Measurements from ENCODE around the gene OR52I1.

The OR52I1 gene

DNA sequence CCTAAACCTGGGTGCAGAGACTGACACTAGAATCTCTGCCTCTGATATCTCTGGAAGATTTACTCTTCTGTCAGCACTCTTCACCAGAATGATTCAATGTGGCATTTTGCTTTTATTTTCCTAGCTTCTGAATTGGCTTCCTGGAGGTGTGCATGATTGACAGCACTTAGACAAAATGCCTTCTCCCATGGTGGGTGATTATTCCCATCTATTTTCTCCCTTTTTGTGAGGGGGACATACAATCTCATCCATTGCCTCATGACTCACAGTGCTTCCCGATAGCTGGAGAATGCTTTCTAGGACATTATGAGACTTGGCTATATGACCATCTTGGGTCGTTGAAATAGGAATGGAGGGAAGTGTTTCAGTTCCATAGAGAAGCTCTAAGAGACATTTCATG lies 18.1 kb downstream of the OR52I1 start:
- no peak for DNase-seq (ENCODE audit: low read depth in 2 of 2)

GRCh38 chr11:4615856-4616444 lies 22.1 kb downstream of the OR52I1 start:
- no peak for DNase-seq (ENCODE audit: low read depth in 2 of 2)

DNA sequence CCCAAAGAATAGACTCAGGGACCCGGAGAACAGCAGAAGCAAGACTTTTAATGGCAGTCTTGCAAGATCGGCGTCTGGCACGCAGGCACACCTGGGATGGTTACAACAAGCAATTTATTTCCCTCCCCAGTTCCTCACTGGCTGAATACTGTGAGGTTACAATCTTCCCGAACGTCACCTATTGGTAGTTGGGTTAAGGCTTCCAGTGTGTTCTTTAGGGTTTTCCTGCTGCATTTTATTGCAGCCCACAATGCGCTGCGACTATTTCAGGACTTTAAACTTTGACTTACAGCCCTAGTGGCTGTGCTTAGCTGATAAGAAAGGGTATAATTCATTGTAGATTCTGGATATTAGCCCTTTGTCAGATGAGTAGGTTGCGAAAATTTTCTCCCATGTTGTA lies 25.7 kb downstream of the OR52I1 start:
- DNase-seq (ENCODE audit: low read depth in 2 of 2) = no peak

DNA sequence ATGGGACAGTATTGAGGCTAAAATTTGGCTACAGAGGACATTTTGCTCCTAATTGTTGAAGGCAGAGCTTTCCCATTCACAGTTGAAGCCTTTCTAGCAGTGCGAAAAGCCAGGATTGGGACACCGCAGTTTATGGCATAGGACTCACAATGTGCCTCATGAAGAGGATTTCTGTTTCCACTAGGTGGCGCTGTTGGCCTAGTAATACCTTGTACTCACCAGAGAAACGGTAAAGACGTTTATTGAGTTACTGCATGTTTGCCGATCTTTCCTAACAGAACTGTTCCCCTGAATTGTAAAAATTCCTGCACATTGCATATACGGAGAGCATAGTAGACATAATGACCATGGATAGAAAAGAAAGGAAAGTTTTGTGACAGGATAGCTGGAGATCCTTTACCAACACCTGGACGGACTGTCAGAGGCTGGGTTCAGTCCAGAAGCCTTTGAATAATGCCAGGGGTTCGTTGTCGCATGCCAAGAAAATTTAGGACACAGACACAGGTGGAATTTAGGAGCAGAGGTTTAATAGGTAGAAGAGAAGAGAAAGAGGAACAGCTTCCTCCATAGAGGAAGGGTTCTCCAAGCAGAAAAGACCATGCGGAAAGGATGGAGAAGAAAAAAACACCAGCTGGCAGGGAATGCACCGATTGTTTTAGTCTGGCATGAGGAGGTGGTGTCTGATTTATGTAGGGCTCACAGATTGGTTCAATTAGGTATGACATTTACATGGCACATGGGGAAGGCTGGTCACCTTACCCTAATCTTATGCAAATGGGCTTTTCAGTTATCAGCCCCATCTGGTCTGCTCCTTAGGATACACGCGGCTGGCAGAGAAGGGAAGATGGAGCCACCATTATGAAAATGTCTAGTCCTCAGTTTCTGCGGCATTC lies 32.6 kb downstream of the OR52I1 start:
- DNase-seq (ENCODE audit: low read depth in 2 of 2) = no peak

DNA sequence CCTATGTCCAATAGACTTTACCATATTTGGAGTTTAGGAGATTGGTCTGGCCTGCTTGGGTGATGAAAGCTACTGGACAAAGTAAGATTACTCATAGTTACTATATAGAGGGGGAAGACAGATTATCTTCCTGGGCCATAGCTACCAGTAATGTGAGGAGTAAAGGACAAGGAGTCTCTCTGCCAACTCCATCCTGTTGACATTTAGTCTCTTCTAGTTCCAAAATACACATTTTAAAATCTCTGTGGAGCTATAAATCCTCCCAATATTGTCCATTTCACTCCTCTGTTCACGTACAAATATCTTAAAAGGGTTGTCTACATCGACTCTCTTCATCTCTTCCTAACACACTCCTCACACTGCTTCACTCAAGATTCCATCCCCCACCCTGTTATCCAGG lies 42.3 kb downstream of the OR52I1 start:
- no peak for DNase-seq (ENCODE audit: low read depth in 2 of 2)

- DNase-seq (ENCODE audit: low read depth in 2 of 2) = peak; percentile 26 to 45
Observed at GRCh38 chr11:4636962-4637661, 43.3 kb downstream of the OR52I1 start, which contains the start of gene OR51D1. OR51D1 (plus strand) TSS chr11:4637477; CDS start chr11:4639791, 2,314 bp downstream.

- DNase-seq (ENCODE audit: low read depth in 2 of 2) = no peak
Observed at GRCh38 chr11:4637662-4638047, 43.8 kb downstream of the OR52I1 start.

DNA sequence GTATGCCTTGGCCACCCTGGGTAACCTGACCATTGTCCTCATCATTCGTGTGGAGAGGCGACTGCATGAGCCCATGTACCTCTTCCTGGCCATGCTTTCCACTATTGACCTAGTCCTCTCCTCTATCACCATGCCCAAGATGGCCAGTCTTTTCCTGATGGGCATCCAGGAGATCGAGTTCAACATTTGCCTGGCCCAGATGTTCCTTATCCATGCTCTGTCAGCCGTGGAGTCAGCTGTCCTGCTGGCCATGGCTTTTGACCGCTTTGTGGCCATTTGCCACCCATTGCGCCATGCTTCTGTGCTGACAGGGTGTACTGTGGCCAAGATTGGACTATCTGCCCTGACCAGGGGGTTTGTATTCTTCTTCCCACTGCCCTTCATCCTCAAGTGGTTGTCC lies 46.1 kb downstream of the OR52I1 start:
- no peak for DNase-seq (ENCODE audit: low read depth in 2 of 2)

DNA sequence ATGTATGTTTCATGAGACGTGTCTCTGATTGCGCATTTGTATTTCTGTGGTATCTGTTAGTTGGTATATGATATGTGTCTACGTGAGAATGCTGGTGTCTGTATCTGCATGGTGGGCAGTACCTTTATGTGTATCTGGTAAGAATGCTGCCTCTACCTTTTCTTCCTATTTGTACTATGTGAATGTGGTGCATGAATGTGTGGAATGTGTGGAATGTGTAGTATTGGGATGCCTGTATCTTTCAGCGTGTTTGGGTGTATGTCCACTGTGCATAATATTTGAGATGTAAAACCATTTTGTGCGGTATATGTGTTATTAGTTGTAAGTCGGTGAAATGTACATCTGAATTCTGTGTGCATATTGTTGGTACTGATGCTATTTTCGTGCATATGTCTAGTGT lies 47.7 kb downstream of the OR52I1 start:
- DNase-seq (ENCODE audit: low read depth in 2 of 2) = no peak

DNA sequence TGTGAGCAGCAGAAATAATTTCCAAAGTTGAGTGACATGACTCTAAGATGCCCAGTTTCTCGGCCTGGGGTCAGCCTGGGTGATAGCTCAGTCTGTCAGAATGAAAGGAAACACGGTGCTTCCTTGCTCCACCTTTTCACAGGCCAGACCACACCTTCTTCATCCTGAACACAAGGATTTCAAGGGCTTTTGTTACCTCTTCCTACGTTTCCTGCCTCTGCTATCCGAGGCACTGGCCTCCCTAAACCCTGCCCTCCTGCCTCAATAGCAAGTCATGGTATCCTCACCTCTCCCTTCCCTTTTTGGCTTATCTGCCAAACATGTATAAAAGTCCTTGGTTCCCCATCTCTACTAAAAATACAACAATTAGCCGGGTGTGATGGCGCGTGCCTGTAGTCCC lies 48.2 kb downstream of the OR52I1 start:
- DNase-seq (ENCODE audit: low read depth in 2 of 2) = no peak

DNA sequence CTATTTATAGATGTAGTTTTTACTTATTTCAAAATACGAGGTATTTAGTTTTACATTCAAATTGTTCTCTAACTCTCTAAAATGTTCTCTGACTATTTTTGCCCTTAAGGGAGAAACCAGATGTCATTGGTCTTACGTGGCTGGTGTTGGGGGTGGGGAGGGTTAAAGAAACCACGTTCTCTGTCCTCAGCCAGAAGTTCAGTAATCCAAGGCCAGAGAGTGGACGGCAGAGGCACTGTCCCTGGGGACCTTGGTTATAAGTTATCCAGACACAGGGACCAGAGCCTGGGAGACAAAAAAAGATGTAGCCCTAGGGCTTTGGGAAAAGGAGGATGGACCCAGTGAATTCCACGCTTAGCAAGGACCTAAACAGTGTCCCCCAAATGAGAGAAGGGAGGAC lies 49.2 kb downstream of the OR52I1 start:
- DNase-seq (ENCODE audit: low read depth in 2 of 2) = no peak

DNA sequence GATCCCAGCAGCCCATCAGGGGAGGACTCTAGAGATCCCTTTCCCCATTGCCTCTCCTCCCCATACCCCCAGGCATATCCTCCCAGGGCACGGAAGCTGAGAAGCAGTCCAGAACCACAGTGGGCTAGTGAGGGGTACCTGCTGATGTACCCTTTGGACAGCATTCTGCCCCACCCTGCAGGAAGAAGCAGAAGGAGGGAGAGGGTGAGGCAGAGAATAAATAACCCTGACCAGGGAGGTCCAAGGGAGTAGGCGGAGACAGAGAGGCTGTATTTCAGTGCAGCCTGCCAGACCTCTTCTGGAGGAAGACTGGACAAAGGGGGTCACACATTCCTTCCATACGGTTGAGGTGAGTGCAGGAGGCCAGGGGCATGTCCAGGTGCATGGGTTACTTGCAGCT lies 49.8 kb downstream of the OR52I1 start, which contains the start of gene OR51E1:
OR51E1 (plus strand) TSS at position 301 of the 400 bp plus-strand sequence. CDS start 8,545 bp downstream, outside the sequence.
- no peak for DNase-seq (ENCODE audit: low read depth in 2 of 2)

- no peak for DNase-seq (ENCODE audit: low read depth in 2 of 2)
Observed at GRCh38 chr11:4644233-4644632, 50.4 kb downstream of the OR52I1 start.

Data from stimulated activated CD8-positive, alpha-beta memory T cell treated with anti-CD3 and anti-CD28 coated beads, Interleukin-7, amount 100 ng/mL, for 1 hour (primary cell).